K562 (cell line): Measurements from ENCODE around the gene CRY2.

Experiments used
- ELF2 ChIP-seq: fragments of 250-450 bp; sonication (Bioruptor Pico); IDR thresholded peaks from 2 replicates; pipeline ENCODE4 v1.5.0; 2021; ENCODE audit warnings: mild to moderate bottlenecking
- MEF2A ChIP-seq: IDR thresholded peaks from 2 replicates; pipeline ENCODE4 v1.6.1; 2011; ENCODE audit warnings: low read depth, mild to moderate bottlenecking, low read length, moderate library complexity; ENCODE audit not compliant: control insufficient read depth
- POLR2A ChIP-seq: fragments of 450-650 bp; conservative IDR thresholded peaks from 2 replicates; pipeline ENCODE4 v1.6.1; 2016
- RAD21 ChIP-seq, 2 experiments: fragments of 250-450 bp in 1 of 2; fragments of 450-650 bp in 1 of 2; sonication (Bioruptor Pico) in 1 of 2; formaldehyde crosslinking in 1 of 2; IDR thresholded peaks in 1 of 2; conservative IDR thresholded peaks in 1 of 2; 2 replicates each; pipeline versions ENCODE4 v1.4.0 to v1.8.0; 2020 to 2022; ENCODE audit warnings: mild to moderate bottlenecking in 2 of 2, moderate library complexity in 1 of 2
- SUPT5H ChIP-seq: fragments of 450-650 bp; IDR thresholded peaks from 2 replicates; pipeline ENCODE4 v1.6.1; 2016
- ZFX ChIP-seq: sonication (generic); formaldehyde crosslinking; IDR thresholded peaks from 2 replicates; pipeline ENCODE4 v1.8.0; 2022; ENCODE audit warnings: mild to moderate bottlenecking, missing genetic modification reagents, moderate library complexity
- ZNF3 ChIP-seq: fragments of 250-450 bp; sonication (Bioruptor Pico); IDR thresholded peaks from 2 replicates; pipeline ENCODE4 v1.5.0; 2021; ENCODE audit warnings: mild to moderate bottlenecking, moderate library complexity
- TF ChIP-seq, protein P1 (sequence below), 3 experiments: IDR thresholded peaks in 2 of 3; conservative IDR thresholded peaks in 1 of 3; 2 replicates each; pipeline ENCODE4 v1.5.1; 2011 to 2012; ENCODE audit warnings: low read length in 3 of 3, mild to moderate bottlenecking in 3 of 3, control low read depth in 2 of 3, improper control_type of control experiment in 1 of 3, inconsistent platforms in 1 of 3, low read depth in 1 of 3, mixed read lengths in 1 of 3, moderate library complexity in 1 of 3; ENCODE audit not compliant: insufficient read depth in 2 of 3
- TF ChIP-seq, protein P2 (sequence below): sonication (generic); formaldehyde crosslinking; IDR thresholded peaks from 2 replicates; pipeline ENCODE4 v1.8.0; 2022; ENCODE audit warnings: missing genetic modification reagents, mild to moderate bottlenecking, borderline replicate concordance
- TF ChIP-seq, protein P3 (sequence below): sonication (generic); formaldehyde crosslinking; IDR thresholded peaks from 2 replicates; pipeline ENCODE4 v1.8.0; 2022; ENCODE audit warnings: missing genetic modification reagents, mild to moderate bottlenecking, borderline replicate concordance
- TF ChIP-seq, protein P4 (sequence below): fragments of 250-450 bp; sonication (Bioruptor Pico); IDR thresholded peaks from 2 replicates; pipeline ENCODE4 v1.4.0; 2020; ENCODE audit warnings: mild to moderate bottlenecking
- TF ChIP-seq, protein P5 (sequence below): fragments of 450-650 bp; formaldehyde crosslinking; IDR thresholded peaks from 2 replicates; pipeline ENCODE4 v1.4.0; 2020; ENCODE audit warnings: mild to moderate bottlenecking, moderate library complexity

DNA sequence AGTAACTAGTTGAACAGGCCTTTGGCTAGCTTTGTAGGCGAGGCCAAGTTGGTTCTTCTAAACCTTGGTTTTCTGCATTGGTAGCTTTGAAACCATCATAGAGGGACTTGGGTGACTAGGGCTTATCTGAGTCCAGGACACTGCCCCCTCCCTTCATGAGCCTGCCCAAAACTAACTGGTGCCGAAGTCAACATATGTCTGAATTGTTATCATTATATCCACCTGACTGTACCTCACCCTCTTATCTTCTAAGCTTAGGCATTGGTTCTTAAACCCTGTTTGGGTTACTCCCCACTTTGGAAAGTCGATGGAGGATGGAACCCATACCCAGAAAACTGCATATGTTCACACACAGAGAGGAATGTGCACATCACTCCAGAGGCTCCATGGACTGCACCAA, 30.6 kb downstream of the CRY2 start:
- no peak for TF ChIP-seq POLR2A
- no peak for TF ChIP-seq ELF2 (CRISPR knock-in tag)
- TF ChIP-seq, protein P1, sequence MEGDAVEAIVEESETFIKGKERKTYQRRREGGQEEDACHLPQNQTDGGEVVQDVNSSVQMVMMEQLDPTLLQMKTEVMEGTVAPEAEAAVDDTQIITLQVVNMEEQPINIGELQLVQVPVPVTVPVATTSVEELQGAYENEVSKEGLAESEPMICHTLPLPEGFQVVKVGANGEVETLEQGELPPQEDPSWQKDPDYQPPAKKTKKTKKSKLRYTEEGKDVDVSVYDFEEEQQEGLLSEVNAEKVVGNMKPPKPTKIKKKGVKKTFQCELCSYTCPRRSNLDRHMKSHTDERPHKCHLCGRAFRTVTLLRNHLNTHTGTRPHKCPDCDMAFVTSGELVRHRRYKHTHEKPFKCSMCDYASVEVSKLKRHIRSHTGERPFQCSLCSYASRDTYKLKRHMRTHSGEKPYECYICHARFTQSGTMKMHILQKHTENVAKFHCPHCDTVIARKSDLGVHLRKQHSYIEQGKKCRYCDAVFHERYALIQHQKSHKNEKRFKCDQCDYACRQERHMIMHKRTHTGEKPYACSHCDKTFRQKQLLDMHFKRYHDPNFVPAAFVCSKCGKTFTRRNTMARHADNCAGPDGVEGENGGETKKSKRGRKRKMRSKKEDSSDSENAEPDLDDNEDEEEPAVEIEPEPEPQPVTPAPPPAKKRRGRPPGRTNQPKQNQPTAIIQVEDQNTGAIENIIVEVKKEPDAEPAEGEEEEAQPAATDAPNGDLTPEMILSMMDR (IDR thresholded peaks at IDR 0.05 in 2 of 3, conservative IDR thresholded peaks at IDR 0.05 in 1 of 3; ENCODE audit: insufficient read depth in 2 of 3, low read depth in 1 of 3, low read length in 3 of 3), result no peak
- TF ChIP-seq MEF2A, result no peak
- TF ChIP-seq, protein P2, sequence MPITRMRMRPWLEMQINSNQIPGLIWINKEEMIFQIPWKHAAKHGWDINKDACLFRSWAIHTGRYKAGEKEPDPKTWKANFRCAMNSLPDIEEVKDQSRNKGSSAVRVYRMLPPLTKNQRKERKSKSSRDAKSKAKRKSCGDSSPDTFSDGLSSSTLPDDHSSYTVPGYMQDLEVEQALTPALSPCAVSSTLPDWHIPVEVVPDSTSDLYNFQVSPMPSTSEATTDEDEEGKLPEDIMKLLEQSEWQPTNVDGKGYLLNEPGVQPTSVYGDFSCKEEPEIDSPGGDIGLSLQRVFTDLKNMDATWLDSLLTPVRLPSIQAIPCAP, result no peak
- TF ChIP-seq, protein P3, sequence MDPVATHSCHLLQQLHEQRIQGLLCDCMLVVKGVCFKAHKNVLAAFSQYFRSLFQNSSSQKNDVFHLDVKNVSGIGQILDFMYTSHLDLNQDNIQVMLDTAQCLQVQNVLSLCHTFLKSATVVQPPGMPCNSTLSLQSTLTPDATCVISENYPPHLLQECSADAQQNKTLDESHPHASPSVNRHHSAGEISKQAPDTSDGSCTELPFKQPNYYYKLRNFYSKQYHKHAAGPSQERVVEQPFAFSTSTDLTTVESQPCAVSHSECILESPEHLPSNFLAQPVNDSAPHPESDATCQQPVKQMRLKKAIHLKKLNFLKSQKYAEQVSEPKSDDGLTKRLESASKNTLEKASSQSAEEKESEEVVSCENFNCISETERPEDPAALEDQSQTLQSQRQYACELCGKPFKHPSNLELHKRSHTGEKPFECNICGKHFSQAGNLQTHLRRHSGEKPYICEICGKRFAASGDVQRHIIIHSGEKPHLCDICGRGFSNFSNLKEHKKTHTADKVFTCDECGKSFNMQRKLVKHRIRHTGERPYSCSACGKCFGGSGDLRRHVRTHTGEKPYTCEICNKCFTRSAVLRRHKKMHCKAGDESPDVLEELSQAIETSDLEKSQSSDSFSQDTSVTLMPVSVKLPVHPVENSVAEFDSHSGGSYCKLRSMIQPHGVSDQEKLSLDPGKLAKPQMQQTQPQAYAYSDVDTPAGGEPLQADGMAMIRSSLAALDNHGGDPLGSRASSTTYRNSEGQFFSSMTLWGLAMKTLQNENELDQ, result no peak
- TF ChIP-seq SUPT5H, result no peak
- no peak for TF ChIP-seq ZFX (CRISPR knock-in tag)
- no peak for TF ChIP-seq RAD21 (CRISPR knock-in tag; conservative IDR thresholded peaks at IDR 0.05 in 1 of 2, IDR thresholded peaks at IDR 0.05 in 1 of 2)
- TF ChIP-seq, protein P4, sequence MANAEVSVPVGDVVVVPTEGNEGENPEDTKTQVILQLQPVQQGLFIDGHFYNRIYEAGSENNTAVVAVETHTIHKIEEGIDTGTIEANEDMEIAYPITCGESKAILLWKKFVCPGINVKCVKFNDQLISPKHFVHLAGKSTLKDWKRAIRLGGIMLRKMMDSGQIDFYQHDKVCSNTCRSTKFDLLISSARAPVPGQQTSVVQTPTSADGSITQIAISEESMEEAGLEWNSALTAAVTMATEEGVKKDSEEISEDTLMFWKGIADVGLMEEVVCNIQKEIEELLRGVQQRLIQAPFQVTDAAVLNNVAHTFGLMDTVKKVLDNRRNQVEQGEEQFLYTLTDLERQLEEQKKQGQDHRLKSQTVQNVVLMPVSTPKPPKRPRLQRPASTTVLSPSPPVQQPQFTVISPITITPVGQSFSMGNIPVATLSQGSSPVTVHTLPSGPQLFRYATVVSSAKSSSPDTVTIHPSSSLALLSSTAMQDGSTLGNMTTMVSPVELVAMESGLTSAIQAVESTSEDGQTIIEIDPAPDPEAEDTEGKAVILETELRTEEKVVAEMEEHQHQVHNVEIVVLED, result no peak
- TF ChIP-seq, protein P5, sequence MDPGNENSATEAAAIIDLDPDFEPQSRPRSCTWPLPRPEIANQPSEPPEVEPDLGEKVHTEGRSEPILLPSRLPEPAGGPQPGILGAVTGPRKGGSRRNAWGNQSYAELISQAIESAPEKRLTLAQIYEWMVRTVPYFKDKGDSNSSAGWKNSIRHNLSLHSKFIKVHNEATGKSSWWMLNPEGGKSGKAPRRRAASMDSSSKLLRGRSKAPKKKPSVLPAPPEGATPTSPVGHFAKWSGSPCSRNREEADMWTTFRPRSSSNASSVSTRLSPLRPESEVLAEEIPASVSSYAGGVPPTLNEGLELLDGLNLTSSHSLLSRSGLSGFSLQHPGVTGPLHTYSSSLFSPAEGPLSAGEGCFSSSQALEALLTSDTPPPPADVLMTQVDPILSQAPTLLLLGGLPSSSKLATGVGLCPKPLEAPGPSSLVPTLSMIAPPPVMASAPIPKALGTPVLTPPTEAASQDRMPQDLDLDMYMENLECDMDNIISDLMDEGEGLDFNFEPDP (CRISPR knock-in tag), result no peak
- TF ChIP-seq ZNF3 (CRISPR knock-in tag), result no peak
